Skeletal muscle satellite cell (primary cell): ENCODE results near the gene UGDH. TPM values are rescaled to one million over a fixed set of nuclear protein-coding genes. Genes with fewer than 3 reads are reported as not detected.

ENCODE experiments used
- H3K27me3 ChIP-seq: 2 replicates; pipeline ENCODE4 v1.7.0; 2013; ENCODE audit warnings: low read length; ENCODE audit not compliant: control insufficient read depth, insufficient read depth
- H3K36me3 ChIP-seq: 2 replicates; pipeline ENCODE4 v1.7.0; 2013; ENCODE audit warnings: mild to moderate bottlenecking, control low read depth, low read length; ENCODE audit not compliant: insufficient read depth
- H3K4me1 ChIP-seq: 2 replicates; pipeline ENCODE4 v1.7.0; 2013; ENCODE audit warnings: low read length; ENCODE audit not compliant: control insufficient read depth, insufficient read depth
- H3K4me2 ChIP-seq: 2 replicates; pipeline ENCODE4 v1.7.0; 2013; ENCODE audit warnings: mild to moderate bottlenecking, low read length
- H3K4me3 ChIP-seq: 2 replicates; pipeline ENCODE4 v1.7.0; 2013; ENCODE audit warnings: low read length
- H3K9ac ChIP-seq: 2 replicates; pipeline ENCODE4 v1.7.0; 2013; ENCODE audit warnings: mild to moderate bottlenecking, low read depth, low read length, moderate library complexity
- H3K9me3 ChIP-seq: replicated peaks from 2 replicates; pipeline ENCODE4 v1.7.0; 2013; ENCODE audit warnings: mild to moderate bottlenecking, control low read depth, low read length
- total RNA-seq: library from RNA; depleted of rRNA; stranded (reverse); fragments of >200 nt; gene quantifications from 2 replicates; pipeline ENCODE4 v1.2.3, GENCODE V29; 2012; rRNA removed

The UGDH gene
- 214 and 276 TPM in 2 replicates for total RNA-seq

DNA sequence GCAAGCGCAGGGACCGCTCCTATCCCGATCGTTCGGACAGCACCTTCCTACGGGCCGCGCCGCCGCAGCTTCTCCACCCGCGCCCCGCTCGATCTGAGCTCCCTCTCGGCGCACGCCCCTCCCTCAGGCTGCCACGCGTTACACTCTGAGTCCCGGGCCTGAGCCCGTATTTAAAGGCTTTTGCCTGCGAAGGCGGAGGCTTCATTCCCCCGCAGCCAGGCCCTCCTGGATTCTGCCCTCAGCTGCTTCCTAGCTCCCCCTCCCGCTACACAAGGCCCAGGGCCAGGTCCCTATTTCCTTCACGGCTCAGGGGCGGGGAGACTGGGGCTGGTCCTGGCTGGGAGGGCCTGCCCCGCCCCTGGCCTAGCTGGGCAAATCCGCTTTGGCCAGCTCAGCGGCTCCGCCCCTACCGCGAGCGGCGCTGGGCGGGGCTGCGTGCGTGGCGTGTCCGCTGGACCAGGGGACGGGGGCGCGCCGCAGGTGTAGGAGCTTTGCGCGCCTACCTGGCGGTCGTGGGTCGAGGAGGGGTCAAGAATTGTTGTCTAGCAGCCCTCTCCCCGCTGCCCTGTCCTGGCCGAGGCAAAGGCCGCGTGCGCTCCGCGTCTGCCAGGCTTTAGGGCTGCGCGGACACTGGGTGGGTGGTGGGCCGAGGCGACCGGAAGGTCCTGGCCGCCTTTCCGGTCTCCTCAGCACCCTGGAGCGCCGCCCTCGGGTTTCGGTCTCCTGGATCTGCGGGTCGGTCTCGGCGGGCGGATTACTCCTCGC lies at the start of gene UGDH:
TSS of gene UGDH (minus strand) at position 144 of the 765 bp plus-strand sequence. CDS start 5,927 bp downstream, outside the sequence.
- Histone ChIP-seq H3K4me2 (peak within 1 kb of the TSS; percentile 85), H3K9me3 (no peaks in the 10 kb centered on the region), H3K27me3 (no peaks in the 10 kb centered on the region), H3K4me3 (peak within 1 kb of the TSS; percentile 90), H3K9ac (peak within 1 kb of the TSS; percentile 94), H3K36me3 (peaks cover 13% of the 10 kb centered on the region), H3K4me1 (peaks cover 30% of the 10 kb centered on the region)

DNA sequence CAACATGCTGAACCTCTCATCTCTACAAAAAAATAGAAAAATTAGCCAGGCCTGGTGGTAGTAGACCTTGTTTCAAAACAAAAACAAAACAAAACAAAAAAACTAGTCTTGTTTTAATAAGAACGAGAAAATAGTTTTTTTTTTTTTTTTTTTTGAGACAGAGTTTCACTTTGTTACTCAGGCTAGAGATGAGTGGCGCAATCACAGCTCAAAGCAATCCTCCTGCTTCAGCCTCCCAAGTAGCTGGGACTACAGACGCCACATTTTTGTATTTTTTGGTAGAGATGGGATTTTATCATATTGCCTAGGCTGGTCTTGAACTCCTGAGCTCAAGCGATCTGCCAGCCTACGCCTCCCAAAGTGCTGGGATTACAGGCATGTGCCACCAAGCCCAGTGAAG lies 47.7 kb upstream of the UGDH start:
- Histone ChIP-seq H3K4me2 (no peak overlapping the region), H3K4me3 (no peak overlapping the region)

GRCh38 chr4:39571504-39571903 lies 44.3 kb upstream of the UGDH start:
- Histone ChIP-seq H3K27me3 (no peaks in the 10 kb centered on the region), H3K4me1 (peaks cover under 1% of the 10 kb centered on the region), H3K4me3 (no peak overlapping the region), H3K4me2 (no peak overlapping the region), H3K9me3 (no peaks in the 10 kb centered on the region), H3K9ac (no peak overlapping the region), H3K36me3 (peaks cover 9% of the 10 kb centered on the region)

More for the DNA sequence above, 47.7 kb upstream of the UGDH start:
- Histone ChIP-seq H3K4me1 (no peaks in the 10 kb centered on the region), H3K36me3 (peaks cover 11% of the 10 kb centered on the region), H3K9ac (no peak overlapping the region), H3K27me3 (no peaks in the 10 kb centered on the region), H3K9me3 (no peaks in the 10 kb centered on the region)

DNA sequence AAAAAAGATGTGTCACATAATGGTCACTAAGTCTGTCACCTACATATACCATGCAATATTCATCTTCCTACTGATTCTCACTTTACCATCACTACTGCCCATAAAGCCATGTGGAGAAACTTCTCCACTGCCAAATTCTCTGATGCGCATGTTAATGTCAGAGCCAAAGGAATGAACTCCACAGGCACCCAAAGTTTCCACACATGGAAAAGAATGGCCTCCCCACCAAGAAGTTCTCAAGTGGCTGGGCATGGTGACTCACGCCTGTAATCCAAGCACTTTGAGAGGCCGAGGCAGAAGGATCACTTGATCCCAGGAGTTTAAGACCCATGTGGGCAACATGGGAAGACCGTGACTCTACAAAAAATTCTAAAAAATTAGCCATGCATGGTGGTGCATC lies 43.8 kb upstream of the UGDH start:
- no peaks in the 10 kb centered on the region for H3K9me3 ChIP-seq
- H3K36me3 ChIP-seq: peaks cover 9% of the 10 kb centered on the region
- H3K27me3 ChIP-seq: no peaks in the 10 kb centered on the region
- no peak overlapping the region for H3K9ac ChIP-seq
- H3K4me2 ChIP-seq: no peak overlapping the region
- H3K4me3 ChIP-seq: no peak overlapping the region
- peaks cover 4% of the 10 kb centered on the region for H3K4me1 ChIP-seq

GRCh38 chr4:39569209-39569608 lies 42.0 kb upstream of the UGDH start:
- no peaks in the 10 kb centered on the region for H3K27me3 ChIP-seq
- no peak overlapping the region for H3K4me2 ChIP-seq
- H3K9ac ChIP-seq: no peak overlapping the region
- H3K4me1 ChIP-seq: peaks cover 8% of the 10 kb centered on the region
- no peaks in the 10 kb centered on the region for H3K9me3 ChIP-seq
- peaks cover 18% of the 10 kb centered on the region for H3K36me3 ChIP-seq
- H3K4me3 ChIP-seq: no peak overlapping the region

DNA sequence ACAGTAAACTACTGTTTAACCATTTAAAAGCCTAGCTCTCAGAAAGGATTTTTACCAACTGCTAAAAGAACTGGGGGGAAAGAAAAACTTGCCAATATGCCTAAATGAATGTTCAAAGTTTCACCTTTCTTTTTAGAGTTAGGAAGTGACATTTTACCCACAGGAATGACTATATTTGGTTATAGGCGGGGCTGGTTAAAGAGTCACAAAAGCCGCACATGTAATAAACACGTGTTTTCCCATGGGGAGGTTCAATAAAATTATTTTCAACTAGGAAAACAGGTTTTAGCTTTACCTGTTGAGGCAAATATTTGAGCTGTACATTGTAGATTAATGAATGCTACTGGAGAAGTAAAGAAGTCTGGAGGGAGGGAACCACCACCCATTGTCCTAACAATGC lies 41.6 kb upstream of the UGDH start:
- Histone ChIP-seq H3K9ac (no peak overlapping the region), H3K9me3 (no peaks in the 10 kb centered on the region), H3K27me3 (no peaks in the 10 kb centered on the region), H3K4me1 (peaks cover 8% of the 10 kb centered on the region), H3K4me2 (no peak overlapping the region), H3K36me3 (peaks cover 18% of the 10 kb centered on the region), H3K4me3 (no peak overlapping the region)

DNA sequence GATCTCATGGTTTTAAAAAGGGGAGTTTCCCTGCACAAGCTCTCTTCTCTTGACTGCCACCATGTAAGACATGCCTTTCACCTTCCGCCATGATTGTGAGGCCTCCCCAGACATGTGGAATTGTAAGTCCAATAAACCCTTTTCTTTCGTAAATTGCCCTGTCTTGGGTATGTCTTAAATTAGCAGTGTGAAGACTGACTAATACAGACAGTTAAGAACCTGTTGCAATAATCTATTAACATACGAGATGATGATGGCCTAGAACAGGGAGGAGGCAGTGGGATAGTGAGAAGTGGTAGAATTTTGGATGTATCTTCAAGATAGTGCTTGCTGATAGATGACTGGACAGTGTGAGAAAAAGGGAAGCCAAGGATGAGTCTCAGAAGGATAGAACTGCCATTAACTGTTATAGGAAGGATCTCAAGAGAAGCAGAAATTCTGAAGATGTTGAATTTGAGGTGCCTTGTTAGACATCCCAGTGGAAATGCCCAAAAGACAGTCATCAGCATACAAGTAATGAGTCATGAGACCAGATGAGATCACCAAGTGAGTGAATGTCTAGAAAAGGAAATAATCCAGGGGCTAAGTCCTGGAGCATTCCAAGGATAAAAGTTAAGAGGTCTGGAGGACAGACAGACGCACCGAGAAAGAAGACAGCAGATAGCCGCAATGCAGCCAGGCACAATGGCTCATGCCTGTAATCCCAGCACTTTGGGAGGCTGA lies 38.8 kb upstream of the UGDH start:
- H3K27me3 ChIP-seq: no peaks in the 10 kb centered on the region
- H3K4me1 ChIP-seq: peaks cover 8% of the 10 kb centered on the region
- no peaks in the 10 kb centered on the region for H3K9me3 ChIP-seq
- no peak overlapping the region for H3K4me3 ChIP-seq
- no peak overlapping the region for H3K9ac ChIP-seq
- H3K4me2 ChIP-seq: peak overlapping the region; percentile 3
- peaks cover 18% of the 10 kb centered on the region for H3K36me3 ChIP-seq

DNA sequence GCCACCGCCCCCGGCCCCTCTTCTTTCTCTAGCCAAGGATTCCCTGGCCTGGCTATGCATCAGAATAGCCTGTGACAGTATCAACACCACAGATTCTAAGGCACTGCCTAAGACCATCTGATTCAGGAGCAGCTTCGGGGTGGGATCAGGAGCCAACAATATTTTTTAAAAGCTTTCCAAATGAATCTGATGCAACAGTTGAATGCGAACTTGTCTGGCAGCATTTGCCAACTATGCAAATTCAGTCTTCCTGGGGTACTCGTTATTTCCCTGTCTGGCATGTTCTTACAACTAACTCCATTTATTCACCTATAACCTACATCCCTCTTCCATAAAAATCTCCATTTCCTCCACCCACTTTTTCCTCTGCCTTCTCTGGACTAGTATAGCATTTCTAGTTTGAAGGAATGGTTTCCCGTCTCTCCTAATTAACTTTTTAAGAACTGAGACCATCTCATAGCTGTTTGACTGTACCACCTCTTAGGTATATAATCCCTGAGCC lies 36.2 kb upstream of the UGDH start:
- Histone ChIP-seq H3K4me3 (no peak overlapping the region), H3K4me1 (peaks cover 8% of the 10 kb centered on the region), H3K9ac (no peak overlapping the region), H3K36me3 (peaks cover 13% of the 10 kb centered on the region), H3K9me3 (no peaks in the 10 kb centered on the region), H3K27me3 (no peaks in the 10 kb centered on the region), H3K4me2 (no peak overlapping the region)

GRCh38 chr4:39562792-39563191 lies 35.6 kb upstream of the UGDH start:
- peaks cover 12% of the 10 kb centered on the region for H3K36me3 ChIP-seq
- no peak overlapping the region for H3K4me3 ChIP-seq
- no peaks in the 10 kb centered on the region for H3K27me3 ChIP-seq
- H3K4me1 ChIP-seq: peaks cover 8% of the 10 kb centered on the region
- H3K9ac ChIP-seq: no peak overlapping the region
- H3K4me2 ChIP-seq: no peak overlapping the region
- H3K9me3 ChIP-seq: no peaks in the 10 kb centered on the region

- H3K4me2 ChIP-seq: no peak overlapping the region
- no peaks in the 10 kb centered on the region for H3K4me1 ChIP-seq
- H3K27me3 ChIP-seq: no peaks in the 10 kb centered on the region
- peaks cover 12% of the 10 kb centered on the region for H3K36me3 ChIP-seq
- no peaks in the 10 kb centered on the region for H3K9me3 ChIP-seq
- no peak overlapping the region for H3K4me3 ChIP-seq
- no peak overlapping the region for H3K9ac ChIP-seq
Measured at GRCh38 chr4:39559626-39560025, 32.4 kb upstream of the UGDH start.

GRCh38 chr4:39555472-39555871 lies 28.2 kb upstream of the UGDH start:
- Histone ChIP-seq H3K27me3 (no peaks in the 10 kb centered on the region), H3K4me1 (no peaks in the 10 kb centered on the region), H3K36me3 (peaks cover 18% of the 10 kb centered on the region), H3K4me2 (no peak overlapping the region), H3K4me3 (no peak overlapping the region), H3K9me3 (no peaks in the 10 kb centered on the region), H3K9ac (no peak overlapping the region)
